ENCODE results near the gene ZNF580.

DNA sequence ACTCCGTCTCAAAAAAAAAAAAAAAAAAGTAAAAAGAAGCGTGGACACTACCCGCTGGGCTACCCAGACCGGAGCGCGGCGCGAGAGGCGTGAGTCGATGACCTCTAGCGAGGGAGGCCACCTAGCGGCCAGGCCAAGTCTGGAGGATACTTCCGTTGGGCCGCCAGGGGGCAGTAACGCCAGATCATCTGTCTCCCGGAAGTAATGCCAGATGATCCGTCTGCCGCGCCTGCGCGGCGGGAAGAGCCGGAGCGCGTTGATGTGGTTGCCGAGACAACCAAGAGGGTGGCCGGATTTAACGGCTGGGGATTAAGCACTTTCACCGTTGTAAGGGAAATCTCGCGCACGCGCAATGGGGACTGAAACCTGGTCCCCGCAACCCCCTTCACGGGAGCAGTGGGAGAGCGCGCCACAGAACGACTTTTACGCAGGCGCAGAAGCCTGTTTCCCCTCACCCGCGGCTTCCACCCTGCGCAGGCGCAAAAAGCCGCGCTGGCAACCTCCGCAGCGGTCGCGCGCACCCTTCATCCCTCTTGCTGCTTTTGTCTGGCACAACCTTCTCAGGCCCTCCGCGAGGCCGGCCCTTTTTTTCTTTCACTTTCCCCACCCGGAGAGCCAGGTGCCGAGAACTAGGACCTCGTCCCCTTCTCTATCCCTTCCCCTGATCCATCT lies 13.0 kb downstream of the ZNF580 start:
- TF ChIP-seq, protein P1, sequence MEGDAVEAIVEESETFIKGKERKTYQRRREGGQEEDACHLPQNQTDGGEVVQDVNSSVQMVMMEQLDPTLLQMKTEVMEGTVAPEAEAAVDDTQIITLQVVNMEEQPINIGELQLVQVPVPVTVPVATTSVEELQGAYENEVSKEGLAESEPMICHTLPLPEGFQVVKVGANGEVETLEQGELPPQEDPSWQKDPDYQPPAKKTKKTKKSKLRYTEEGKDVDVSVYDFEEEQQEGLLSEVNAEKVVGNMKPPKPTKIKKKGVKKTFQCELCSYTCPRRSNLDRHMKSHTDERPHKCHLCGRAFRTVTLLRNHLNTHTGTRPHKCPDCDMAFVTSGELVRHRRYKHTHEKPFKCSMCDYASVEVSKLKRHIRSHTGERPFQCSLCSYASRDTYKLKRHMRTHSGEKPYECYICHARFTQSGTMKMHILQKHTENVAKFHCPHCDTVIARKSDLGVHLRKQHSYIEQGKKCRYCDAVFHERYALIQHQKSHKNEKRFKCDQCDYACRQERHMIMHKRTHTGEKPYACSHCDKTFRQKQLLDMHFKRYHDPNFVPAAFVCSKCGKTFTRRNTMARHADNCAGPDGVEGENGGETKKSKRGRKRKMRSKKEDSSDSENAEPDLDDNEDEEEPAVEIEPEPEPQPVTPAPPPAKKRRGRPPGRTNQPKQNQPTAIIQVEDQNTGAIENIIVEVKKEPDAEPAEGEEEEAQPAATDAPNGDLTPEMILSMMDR (IDR thresholded peaks at IDR 0.05 in 2 of 3, conservative IDR thresholded peaks at IDR 0.05 in 1 of 3; ENCODE audit: insufficient read depth in 2 of 3, low read depth in 1 of 3, low read length in 3 of 3), result peak; percentile 99 to 100 (median 100)
- 0 out of 2 replicates have a peak, but pooled peaks have one; percentile 40 for TF ChIP-seq TEAD4 (IDR thresholded peaks at IDR 0.05; ENCODE audit: low read length)
- no peak for TF ChIP-seq TEAD4 (CRISPR knock-in tag; IDR thresholded peaks at IDR 0.05; ENCODE audit: borderline replicate concordance)
- no peak for TF ChIP-seq IRF2 (CRISPR knock-in tag; IDR thresholded peaks at IDR 0.05)
- TF ChIP-seq NEUROD1 (IDR thresholded peaks at IDR 0.05; ENCODE audit: borderline replicate concordance, low read depth, low read length, partially characterized antibody), result peak; percentile 76
- TF ChIP-seq ZFP30 (CRISPR knock-in tag; IDR thresholded peaks at IDR 0.05; ENCODE audit: borderline replicate concordance), result no peak
- no peak; the same call in 1 of the 2 replicates for TF ChIP-seq HDAC2 (IDR thresholded peaks at IDR 0.05)
- peak; percentile 73; the same call in 1 of the 2 replicates for TF ChIP-seq CC2D1A (IDR thresholded peaks at IDR 0.05)
- TF ChIP-seq, protein P2, sequence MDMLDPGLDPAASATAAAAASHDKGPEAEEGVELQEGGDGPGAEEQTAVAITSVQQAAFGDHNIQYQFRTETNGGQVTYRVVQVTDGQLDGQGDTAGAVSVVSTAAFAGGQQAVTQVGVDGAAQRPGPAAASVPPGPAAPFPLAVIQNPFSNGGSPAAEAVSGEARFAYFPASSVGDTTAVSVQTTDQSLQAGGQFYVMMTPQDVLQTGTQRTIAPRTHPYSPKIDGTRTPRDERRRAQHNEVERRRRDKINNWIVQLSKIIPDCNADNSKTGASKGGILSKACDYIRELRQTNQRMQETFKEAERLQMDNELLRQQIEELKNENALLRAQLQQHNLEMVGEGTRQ (CRISPR knock-in tag; IDR thresholded peaks at IDR 0.05), result no peak
- no peak for TF ChIP-seq TCF7L2 (IDR thresholded peaks at IDR 0.05; ENCODE audit: low read depth, low read length)
- TF ChIP-seq GTF2F1 (IDR thresholded peaks at IDR 0.05; ENCODE audit: low read depth, low read length), result no peak
- TF ChIP-seq REST (IDR thresholded peaks at IDR 0.05; ENCODE audit: borderline replicate concordance), result peak; percentile 69; the same call in 1 of the 2 replicates
- 0 out of 2 replicates have a peak, but pooled peaks have one; percentile 65 for TF ChIP-seq REST (CRISPR knock-in tag; IDR thresholded peaks at IDR 0.05; ENCODE audit: low read depth)
- no peak for TF ChIP-seq FOS (IDR thresholded peaks at IDR 0.05; ENCODE audit: extremely low read depth, insufficient read length)
- no peak for TF ChIP-seq ZKSCAN1 (IDR thresholded peaks at IDR 0.05; ENCODE audit: low read depth, low read length)
